SW480 (cell line): ENCODE results near the gene FGFBP2.

ENCODE experiments used
- DNase-seq: peaks from one replicate; pipeline ENCODE4 v3.0.0-alpha.2; 2016; ENCODE audit warnings: low spot score

The FGFBP2 gene, protein sequence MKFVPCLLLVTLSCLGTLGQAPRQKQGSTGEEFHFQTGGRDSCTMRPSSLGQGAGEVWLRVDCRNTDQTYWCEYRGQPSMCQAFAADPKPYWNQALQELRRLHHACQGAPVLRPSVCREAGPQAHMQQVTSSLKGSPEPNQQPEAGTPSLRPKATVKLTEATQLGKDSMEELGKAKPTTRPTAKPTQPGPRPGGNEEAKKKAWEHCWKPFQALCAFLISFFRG

DNA sequence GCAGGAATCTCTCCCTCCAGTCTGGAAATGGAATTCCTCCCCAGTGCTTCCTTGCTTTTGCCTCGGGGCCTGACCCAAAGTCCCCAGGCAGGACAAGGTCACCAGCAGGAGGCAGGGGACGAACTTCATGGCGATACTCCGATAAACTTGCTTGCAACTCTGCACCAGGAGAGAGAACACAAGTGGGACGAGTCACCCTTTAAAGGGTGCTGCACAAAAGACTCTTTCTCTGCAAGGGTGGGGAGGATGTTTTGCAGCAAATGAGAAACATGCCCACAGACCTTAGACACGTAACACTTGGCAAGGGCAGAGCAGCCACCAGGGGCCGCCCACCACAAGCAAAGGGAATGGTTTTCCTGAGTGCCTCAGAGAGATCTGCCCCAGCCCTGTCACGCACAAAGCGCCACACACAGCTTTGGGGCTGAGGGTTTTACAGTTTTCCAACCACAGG is at the start of gene FGFBP2:
TSS of gene FGFBP2 (minus strand) at position 175 of the 451 bp plus-strand sequence. CDS start at position 129, 46 bp downstream.
- DNase-seq, result peak; percentile 44

DNA sequence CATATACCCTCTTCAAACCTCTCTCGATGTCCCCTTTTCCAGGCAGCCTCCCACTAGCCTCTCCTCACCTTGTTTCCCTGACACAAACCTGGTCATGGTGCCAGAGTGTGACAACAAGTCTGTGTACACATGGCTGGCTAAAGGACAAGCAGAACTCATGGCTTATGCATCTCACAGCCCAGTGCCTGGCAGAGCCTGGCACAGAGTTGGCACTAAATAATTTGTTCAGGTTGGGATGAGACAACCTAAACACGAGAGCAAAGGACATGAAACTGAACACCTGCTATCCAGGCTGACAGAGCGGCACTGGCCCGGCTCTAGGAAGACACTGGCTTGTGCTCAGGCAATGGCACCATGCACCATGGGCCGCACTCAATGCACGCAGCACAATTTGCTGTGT is 48.2 kb upstream of the FGFBP2 start:
- DNase-seq, result no peak

DNA sequence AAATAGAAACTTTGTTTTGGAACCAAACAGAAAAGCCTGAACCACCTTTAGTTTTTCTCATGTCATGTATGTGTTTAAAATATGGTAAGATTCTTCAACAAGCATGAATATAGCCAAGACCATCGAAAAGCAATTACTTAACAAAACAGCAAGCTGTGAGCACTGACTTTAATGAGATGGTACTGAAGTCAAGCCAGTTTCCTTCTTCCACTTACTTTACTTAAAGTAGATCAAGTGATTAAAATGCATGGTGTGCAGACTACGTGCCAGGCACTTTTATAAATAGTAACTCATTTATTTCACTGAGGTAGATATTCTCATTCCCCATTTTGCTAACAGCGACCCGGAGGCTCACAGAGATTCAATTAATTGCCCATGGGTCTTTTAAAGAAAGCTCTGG is 46.2 kb upstream of the FGFBP2 start:
- no peak for DNase-seq

DNA sequence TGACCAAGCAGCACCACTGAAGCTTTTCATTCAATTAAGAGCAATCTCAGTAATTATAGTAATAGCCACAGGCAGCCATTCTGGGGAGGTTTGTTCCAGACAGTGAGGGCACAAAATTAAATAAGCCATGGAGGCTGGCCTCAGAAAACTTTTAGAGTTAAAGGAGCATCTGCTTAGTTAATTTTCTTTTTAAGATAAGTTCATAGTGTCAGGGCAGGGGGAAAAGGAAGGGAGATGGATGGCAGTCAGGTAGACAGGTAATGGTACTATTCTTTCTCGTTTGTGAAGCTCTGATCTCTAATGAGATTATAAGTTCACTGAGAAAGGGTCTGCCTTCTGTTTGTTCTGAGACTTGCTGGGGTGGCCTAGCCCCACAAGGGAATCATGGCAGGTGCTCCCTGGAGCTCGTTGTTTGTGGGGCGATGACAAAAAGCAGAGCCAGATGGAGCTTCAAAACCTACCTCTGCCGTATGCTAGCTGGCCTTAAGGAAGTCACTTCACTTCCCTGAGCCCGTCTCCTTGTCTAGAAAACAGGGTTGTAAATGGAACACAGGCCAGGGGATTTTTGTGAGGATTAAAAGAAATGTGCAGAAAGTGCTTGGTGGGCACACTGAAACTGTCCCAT is 44.6 kb upstream of the FGFBP2 start:
- DNase-seq, result no peak

DNA sequence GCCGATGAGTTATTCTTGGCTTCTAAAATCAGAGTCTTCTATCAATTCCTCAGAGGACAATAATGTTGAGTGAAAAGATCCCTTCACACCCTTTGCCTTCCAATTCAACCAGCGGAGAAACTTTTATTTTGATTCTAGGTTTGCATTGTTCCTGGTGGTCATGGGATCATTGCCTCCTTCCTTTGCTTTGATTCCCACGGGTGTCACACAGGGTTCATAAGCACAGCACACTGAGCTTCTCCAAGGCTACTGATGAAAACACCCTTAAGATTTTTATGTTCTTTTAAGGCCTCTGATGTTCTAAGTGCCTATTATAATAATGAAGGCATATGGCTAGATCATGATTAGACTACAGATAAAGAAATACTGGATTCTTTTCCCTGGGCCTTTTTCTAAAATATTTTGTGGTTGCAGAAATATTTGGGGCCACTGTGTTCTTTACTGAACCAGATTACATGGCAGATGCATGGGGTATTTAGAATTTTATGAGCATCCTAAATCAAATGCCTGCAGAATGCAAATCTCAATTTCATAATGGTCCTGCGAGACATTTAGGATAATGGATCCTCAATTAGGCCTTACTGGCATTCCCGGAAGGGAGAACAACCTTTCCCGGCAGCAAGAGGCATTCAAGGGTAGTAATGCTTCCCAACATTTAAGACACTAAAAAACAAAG is 43.9 kb upstream of the FGFBP2 start:
- no peak for DNase-seq

DNA sequence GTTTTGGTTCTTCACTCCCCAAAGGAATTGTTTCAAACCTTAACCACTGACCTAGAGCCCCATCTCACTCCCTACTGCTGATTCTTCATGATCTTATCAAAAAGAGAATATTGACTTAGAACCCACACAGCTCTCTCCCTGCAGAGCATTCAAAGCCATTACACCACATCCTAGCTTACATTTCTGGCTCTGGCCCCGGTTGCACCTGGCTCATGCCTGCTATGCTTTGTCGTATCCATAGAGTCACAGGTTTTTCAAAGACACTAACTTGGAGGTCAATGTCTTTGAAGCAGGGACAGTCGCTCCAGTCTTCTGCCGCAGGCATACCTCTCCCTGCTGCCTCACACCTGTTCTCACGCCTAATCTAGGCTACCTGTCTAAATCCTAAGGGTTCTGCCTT is 42.7 kb upstream of the FGFBP2 start:
- DNase-seq, result no peak

DNA sequence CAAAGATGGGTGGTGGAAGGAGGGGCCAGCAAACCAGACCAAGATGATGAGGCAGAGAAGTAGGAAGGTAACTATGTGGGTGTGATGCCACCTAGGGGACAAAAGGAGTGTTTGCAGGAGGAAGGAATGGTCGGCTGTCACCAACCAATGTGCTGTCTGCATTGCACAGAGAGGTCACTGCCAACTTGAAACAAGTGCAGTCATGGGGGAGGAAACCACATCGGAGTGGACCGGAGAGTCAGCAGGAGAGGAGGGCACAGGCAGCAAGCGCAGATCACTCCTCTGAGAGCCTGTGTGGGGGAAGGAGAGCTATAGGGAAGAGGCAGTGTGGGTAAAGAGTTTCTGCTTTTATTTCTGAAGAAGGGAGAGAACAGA is 38.5 kb upstream of the FGFBP2 start:
- peak; percentile 69 for DNase-seq

DNA sequence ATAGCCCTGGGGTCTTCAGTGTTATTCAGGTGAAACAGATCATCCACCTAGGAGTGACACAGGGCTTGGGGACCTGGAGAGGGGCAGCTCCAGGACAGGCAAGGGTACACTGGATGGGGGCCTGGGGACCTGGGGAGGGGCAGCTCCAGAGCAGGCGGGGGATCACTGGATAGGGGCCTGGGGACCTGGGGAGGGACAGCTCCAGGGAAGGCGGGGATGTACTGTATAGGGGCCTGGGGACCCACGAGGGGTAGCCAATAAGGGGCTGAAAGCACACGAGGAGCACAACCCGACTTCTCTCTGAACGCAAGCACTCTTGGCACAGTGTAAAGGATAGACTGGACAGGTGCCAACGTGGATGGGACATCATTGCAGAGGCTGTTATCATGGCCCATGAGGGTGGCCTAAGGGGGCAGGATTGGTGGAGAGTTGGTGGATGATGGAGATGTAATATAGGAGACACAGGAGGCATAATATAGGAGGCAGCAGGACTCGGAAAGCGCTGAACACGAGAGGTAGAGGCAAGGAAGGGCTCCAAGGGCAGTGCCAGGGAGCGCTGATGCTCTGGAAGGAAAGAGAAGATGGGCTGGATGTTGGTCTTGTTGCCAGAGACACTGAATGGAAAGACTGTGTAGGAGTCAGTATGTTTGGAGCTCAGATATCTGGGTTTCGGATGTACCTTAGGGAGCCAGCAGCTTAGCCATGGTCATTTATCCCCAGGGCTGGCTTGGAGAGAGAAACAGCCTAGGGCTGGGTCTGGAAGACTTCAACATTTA is 37.9 kb upstream of the FGFBP2 start:
- no peak for DNase-seq

DNA sequence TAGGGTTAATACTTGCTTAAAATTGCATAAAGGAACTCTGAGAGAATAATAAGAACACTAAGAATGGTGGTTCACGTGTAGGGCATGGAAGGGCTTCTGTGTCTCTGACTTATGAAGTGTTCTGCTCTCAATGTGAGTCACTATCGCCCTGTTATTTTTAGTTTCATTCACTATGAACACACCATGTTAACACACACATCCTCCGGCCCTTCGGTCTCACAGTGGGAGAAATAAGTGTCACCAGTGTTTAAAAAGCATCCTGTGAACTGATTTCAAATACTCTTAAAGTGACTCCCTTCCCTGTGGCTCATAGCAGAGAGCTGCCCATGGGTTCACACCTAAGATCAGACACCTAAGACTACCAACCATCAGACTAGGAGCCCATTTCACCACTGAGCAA is 33.8 kb upstream of the FGFBP2 start:
- DNase-seq, result no peak

DNA sequence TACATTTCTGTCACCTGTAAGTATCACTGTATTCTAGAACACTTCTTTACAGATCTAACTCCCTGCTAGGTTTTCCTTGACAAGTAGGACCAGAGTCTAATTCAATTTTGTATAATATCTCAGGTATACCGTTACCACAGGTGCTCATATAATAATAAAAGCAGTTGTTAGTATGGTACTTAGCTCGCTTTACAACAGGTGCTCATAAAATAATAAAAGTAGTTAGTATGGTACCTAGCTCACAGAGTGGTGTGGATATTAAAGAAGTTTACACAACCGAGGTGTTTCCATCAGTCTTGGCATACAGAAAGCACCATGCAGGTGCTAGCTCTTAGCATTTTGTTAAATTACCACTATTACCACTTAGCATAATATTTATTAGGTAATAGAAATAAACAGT is 32.9 kb upstream of the FGFBP2 start:
- no peak for DNase-seq

DNA sequence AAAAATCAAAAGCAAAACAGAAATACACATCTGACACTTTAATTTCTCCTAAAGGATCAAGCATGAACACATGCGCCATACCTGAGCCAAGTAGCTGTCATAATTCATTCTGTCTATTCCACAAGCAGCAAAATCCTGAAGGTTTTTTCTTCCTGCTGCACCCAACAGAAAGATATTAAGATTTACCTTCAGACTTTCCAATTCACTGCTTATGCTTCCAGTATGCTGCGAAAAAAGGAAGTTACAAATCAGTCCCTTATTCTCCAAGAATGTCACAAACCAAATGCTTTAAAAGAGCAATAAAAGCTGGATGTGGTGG is 29.2 kb upstream of the FGFBP2 start:
- DNase-seq, result no peak

DNA sequence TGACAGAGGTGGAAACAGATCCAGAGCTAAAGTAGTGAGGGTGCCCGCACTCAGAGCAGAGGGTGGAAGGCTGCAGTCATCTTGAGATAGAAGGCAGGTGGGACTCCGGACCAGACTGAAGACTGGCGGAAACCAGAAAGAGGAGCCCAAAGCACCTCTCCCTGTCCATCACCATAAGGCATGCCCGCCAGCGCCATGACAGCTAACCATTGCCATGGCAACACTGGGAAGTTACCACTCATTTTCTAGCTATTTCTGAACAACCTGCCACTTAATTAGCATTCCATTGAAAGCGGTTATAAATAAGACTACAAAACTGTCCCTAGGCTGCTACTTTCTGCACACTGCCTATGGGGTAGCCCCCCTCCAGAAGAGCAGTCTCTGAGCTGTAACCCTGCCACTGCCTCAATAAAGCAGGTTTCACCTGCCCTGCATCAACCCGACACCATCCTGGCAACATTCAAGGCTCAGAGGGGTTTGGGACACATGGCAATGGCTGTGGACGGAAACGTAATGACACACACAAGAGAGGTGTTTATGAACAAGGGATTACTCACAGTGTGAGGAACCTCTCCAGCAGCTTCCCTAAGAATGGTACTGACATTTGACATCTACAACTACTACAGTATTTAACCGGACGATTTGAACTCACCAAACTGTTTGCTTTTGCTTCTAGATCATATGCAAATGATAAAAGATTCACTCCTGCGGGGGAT is 27.8 kb upstream of the FGFBP2 start:
- no peak for DNase-seq

DNA sequence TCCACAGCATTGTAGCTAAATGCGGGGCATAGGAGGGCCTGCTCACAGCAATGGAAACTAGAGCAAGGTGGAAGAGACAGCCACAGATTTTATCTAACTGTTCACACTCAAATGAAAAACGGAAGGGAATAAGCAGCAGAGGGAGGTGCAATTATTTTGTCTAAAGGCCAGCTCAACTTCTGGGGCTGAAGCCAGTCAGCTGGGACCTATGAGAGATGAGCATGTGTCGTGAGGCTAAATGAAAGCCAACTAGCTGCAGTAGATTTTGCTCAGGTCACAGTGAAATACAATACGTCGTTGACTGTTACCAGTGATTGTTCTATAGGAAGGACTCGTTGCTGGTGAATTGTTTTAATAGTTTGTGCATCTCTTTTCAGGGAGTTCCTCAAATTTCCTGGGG is 26.4 kb upstream of the FGFBP2 start:
- DNase-seq, result no peak

DNA sequence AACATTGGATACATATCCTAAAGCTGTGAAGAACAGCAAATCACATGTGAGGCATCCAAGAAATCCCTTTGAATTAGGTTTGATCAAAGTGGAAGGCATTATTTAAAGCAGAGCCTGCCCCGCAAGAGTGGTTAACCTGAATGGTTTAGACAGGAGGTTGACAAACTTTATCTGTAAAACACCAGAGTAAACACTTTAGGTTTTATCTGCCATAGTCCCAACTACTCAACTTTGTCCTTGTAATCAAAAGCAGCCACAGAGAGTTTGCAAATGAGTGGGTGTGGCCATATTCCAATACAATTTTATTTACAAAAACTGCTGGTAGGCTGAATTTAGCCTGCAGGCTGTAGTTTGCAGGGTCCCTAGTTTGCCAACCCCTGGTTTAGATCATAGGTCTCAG is 25.2 kb upstream of the FGFBP2 start:
- DNase-seq, result no peak

DNA sequence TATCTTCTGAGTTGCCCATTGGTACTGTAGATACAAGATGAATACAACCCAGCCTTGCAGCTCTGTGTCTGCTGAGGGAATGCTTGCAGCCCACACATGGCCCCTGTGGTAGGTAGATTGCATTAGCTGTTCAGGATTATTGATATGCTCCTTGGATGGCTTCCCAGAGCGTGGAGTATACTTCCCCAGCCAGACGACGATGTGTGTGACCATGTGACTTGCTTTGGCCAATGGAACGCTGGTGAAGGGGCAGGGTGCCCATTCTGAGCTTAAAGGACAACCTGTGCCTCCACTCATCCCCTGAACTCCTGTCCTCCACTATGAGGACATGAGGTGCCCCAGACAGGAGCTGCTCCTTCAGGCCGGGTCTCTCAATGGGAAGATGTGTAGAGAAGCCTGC is 23.9 kb upstream of the FGFBP2 start:
- no peak for DNase-seq

DNA sequence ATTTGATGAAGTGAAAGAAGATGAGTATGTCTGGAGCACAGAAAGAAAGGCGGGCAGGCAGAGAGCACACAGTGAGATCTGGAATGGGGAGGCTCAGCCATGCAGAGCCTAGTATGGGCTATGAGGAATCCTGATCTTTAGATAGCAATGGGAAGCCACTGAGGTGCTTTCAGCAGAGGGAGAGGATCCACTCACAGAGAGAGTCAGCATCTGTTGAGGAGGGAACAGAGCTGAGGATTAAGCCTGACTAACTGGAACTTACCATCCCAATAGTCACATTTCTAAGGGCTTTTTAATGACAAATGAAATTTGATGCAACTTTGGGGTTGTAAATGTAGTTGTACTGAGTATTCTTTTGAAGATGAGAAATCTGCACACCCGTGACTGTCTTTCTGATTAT is 20.6 kb upstream of the FGFBP2 start:
- DNase-seq, result no peak

DNA sequence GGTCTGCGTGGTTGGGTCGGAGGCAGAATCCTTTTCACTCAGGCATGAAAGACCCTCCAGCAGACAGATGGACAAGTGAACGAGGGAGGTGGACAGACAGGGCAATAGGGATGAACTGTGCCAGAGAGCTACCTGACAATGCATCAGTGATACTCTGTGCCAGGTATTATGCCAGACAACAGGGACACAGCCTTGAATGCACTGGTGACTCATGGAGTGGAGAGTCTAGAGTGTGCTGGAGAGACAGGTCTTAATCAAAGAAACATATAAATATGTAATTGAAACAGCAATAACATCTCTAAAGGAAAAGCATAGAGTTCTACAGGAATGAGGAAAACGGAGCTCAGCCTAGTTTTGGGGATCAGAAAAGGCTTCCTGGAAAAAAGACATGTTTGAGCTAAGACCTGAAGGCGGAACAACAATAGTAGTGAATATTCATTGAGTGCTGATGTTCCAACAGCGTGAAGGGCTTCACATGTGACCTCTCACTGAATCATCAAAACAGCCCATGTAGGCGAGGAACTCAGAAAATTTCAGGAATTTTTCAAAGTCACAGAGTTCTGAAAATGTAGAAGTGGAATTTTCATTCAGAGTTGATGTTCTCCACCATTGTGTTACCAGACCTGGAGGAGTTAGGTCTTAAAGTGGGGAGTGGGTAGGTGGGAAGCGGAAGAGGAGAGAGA is 20.0 kb upstream of the FGFBP2 start:
- no peak for DNase-seq

DNA sequence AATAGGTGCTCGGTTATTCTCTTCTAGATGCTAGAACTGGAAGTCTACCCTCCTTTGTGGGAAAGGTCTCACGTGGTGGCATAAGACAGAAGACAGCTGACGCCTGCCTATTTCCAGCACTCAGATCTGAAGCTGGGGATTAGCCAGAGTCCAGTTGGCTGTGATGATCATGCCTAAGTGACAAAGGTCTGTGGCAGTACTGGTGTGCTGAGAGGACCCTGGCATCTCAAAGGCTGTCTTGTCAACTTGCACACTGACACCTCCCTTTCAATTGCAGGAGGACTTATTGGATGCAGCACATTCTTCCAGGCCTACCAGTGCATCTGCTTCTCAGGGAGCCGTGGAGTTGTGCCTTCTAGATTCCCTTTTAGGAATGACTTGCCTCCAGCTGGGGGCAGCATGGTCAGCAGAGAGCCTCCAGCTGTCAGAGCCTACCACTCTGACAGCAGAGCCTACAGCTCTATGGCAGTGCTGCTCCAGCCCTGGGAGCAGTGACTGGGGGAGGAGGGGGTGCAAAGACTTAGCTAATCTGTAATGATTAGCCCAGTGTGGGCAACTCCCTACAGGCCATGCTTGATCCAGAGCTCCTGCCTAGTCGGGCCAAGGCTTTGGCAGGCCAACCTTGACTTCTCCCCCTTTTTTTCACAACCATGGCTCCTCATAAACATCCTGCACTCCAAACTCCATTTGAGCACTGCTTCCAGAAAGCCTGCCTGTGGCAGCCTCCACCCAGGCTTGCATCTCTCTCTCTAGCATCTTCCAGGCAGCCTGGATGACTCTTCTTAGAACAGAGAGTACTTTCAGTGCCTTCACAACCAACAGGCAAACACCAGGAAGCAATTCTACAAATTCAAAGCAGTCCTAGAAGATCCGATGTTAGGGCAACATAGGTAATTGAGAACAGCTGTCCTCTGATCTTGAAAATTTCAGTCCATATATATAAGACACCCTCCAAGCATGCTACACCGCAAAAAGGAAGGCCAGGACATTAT is 13.8 kb upstream of the FGFBP2 start:
- no peak for DNase-seq

DNA sequence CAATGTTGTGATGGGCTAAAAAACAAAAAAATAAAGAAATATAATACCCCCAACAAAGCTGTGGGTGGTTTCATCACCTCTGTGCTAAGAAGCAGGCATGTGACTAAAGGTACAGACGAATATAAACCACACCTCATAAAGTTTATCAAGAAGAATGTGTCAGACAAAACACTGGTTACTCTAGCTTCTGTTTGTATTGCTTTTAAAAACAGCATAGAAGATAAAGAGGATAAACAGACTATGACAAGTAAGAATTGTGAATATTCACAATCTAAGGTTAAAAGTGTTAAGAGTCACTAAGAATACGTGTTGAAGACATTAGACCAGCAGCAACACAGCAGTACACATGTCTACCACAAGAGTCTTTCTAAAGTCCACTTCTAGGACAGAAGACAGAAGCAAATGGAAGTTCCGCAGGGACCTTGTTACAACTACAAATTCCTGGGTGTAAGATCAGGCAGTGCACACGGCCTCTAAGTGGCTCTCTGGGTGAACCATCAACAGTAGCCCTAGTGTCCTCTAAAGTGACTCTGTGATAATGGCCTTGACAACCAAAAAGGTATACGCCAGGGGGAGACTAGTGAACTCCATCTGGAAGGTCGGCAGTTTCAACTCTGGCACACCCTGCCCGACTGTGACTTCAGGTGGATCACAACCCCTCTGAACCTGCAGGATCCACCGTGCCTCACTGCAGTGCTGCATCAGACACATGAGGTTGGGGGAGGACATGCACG is 8.3 kb upstream of the FGFBP2 start:
- no peak for DNase-seq
